Liver (tissue), 9 donors: Measurements from ENCODE around the gene CCDC116. TPM values are rescaled to one million over a fixed set of nuclear protein-coding genes. Genes with fewer than 3 reads are reported as not detected.
"Not testable (repeated sequence)": the region's sequence is repeated elsewhere in the genome, so short reads cannot be mapped to it uniquely, and the experiment has no call there.

Experiments
- DNase-seq: peaks from one replicate; pipeline ENCODE4 v3.0.0-alpha.2; 2017; ENCODE audit warnings: low spot score
- H3K27ac ChIP-seq, 2 donors: one replicate each; pipeline ENCODE4 v1.7.0; 2013; ENCODE audit warnings: inconsistent platforms in 2 of 2, low read length in 2 of 2, control low read depth in 1 of 2, low read depth in 1 of 2, mild to moderate bottlenecking in 1 of 2
- H3K27me3 ChIP-seq, 4 donors: one replicate each; pipeline versions ENCODE4 v1.6.1 to v1.7.0; 2013; ENCODE audit warnings: low read length in 3 of 4, inconsistent platforms in 1 of 4, mild to moderate bottlenecking in 1 of 4, moderate library complexity in 1 of 4; ENCODE audit not compliant: control insufficient read depth in 4 of 4, insufficient read depth in 4 of 4
- H3K36me3 ChIP-seq, 4 donors: one replicate each; pipeline versions ENCODE4 v1.6.1 to v1.7.0; 2013; ENCODE audit warnings: low read length in 3 of 4, mild to moderate bottlenecking in 3 of 4, low read depth in 1 of 4, moderate library complexity in 1 of 4; ENCODE audit not compliant: control insufficient read depth in 4 of 4, insufficient read depth in 3 of 4
- H3K4me1 ChIP-seq, 4 donors: one replicate each; pipeline versions ENCODE4 v1.6.1 to v1.7.0; 2013; ENCODE audit warnings: low read length in 3 of 4, mild to moderate bottlenecking in 3 of 4, moderate library complexity in 1 of 4; ENCODE audit not compliant: control insufficient read depth in 4 of 4, insufficient read depth in 4 of 4
- H3K4me3 ChIP-seq, 3 donors: one replicate each; pipeline versions ENCODE4 v1.6.1 to v1.7.0; 2013; ENCODE audit warnings: low read length in 3 of 3, control low read depth in 1 of 3, low read depth in 1 of 3, mild to moderate bottlenecking in 1 of 3
- H3K9ac ChIP-seq, 2 donors: one replicate each; pipeline ENCODE4 v1.7.0; 2013; ENCODE audit warnings: low read length in 2 of 2, mild to moderate bottlenecking in 2 of 2, moderate library complexity in 2 of 2, control low read depth in 1 of 2, low read depth in 1 of 2
- H3K9me3 ChIP-seq, 4 donors: one replicate each; pipeline versions ENCODE4 v1.6.1 to v1.7.0; 2013; ENCODE audit warnings: low read length in 3 of 4; ENCODE audit not compliant: control insufficient read depth in 4 of 4
- ATF3 ChIP-seq: IDR thresholded peaks from 2 replicates; pipeline ENCODE4 v1.6.1; 2016; ENCODE audit warnings: antibody characterized with exemption
- CTCF ChIP-seq: fragments of 150-350 bp; IDR thresholded peaks from 2 replicates; pipeline ENCODE4 v1.5.1; 2017; ENCODE audit warnings: improper control_type of control experiment, low read depth, low read length; ENCODE audit not compliant: missing input control
- FOXA1 ChIP-seq: IDR thresholded peaks from 2 replicates; pipeline ENCODE4 v1.6.1; 2016; ENCODE audit warnings: antibody characterized with exemption
- FOXA2 ChIP-seq: IDR thresholded peaks from 2 replicates; pipeline ENCODE4 v1.6.1; 2016; ENCODE audit warnings: antibody characterized with exemption
- HNF4A ChIP-seq, 2 donors: conservative IDR thresholded peaks; 2 replicates each; pipeline ENCODE4 v1.6.1; 2016; ENCODE audit warnings: antibody characterized with exemption in 2 of 2, mild to moderate bottlenecking in 2 of 2
- HNF4G ChIP-seq: IDR thresholded peaks from 2 replicates; pipeline ENCODE4 v1.6.1; 2016; ENCODE audit warnings: antibody characterized with exemption
- JUND ChIP-seq, 2 donors: IDR thresholded peaks; 2 replicates each; pipeline ENCODE4 v1.6.1; 2016; ENCODE audit warnings: antibody characterized with exemption in 2 of 2
- NR2F2 ChIP-seq: IDR thresholded peaks from 2 replicates; pipeline ENCODE4 v1.6.1; 2016; ENCODE audit warnings: antibody characterized with exemption
- RAD21 ChIP-seq, 2 donors: IDR thresholded peaks; 2 replicates each; pipeline ENCODE4 v1.6.1; 2016; ENCODE audit warnings: antibody characterized with exemption in 2 of 2, mild to moderate bottlenecking in 2 of 2
- RXRA ChIP-seq, 2 donors: IDR thresholded peaks; 2 replicates each; pipeline ENCODE4 v1.6.1; 2017 to 2018; ENCODE audit warnings: antibody characterized with exemption in 2 of 2, mild to moderate bottlenecking in 1 of 2
- SP1 ChIP-seq: IDR thresholded peaks from 2 replicates; pipeline ENCODE4 v1.6.1; 2018; ENCODE audit warnings: antibody characterized with exemption, mild to moderate bottlenecking
- TAF1 ChIP-seq: conservative IDR thresholded peaks from 2 replicates; pipeline ENCODE4 v1.6.1; 2016; ENCODE audit warnings: antibody characterized with exemption, mild to moderate bottlenecking
- YY1 ChIP-seq: IDR thresholded peaks from 2 replicates; pipeline ENCODE4 v1.6.1; 2016; ENCODE audit warnings: antibody characterized with exemption, mild to moderate bottlenecking
- ZBTB33 ChIP-seq: IDR thresholded peaks from 2 replicates; pipeline ENCODE4 v1.6.1; 2016; ENCODE audit warnings: antibody characterized with exemption
- WGBS: extraction: QIAGEN DNeasy Blood & Tissue Kit; methylation state at CpG from one replicate; pipeline ENCODE4 v1.1.7; 2013; 5-methylcytosine and 5-hydroxymethylcytosine counted together
- polyA plus RNA-seq, 2 donors: library from polyadenylated mRNA; stranded (reverse) in 1 of 2; unstranded in 1 of 2; fragments of 200-250 nt in 1 of 2; fragments of >200 nt in 1 of 2; fragmentation: Nextera tagmentation in 1 of 2; extraction: Ambion mirVana in 1 of 2; gene quantifications; one replicate each; pipeline versions ENCODE4 v1.2.1 to v1.2.3, GENCODE V29; 2013 to 2015
- total RNA-seq, 2 donors: library from RNA; depleted of rRNA; stranded (reverse); fragments of >200 nt; gene quantifications; one replicate each; pipeline ENCODE4 v1.2.3, GENCODE V29; 2014
- TF ChIP-seq, protein P1 (sequence below): IDR thresholded peaks from 2 replicates; pipeline ENCODE4 v1.6.1; 2016; ENCODE audit warnings: antibody characterized with exemption, mild to moderate bottlenecking
- donor health status: healthy.
- donor health status: healthy.
- donor health status: healthy.
- donor health status: healthy.
- donor health status: healthy.

CCDC116 gene
- total and polyA plus RNA-seq, 4 donors: 0.05 to 0.08 (median 0.05) TPM; not detected in 1

- TF ChIP-seq NR2F2 (no peak), HNF4G (no peak), SP1 (no peak), JUND (IDR thresholded peaks at IDR 0.05) (no peak), RAD21 (IDR thresholded peaks at IDR 0.05) (no peak), ZBTB33 (no peak), TAF1 (no peak)
Observed at GRCh38 chr22:21634844-21635243, 2.3 kb downstream of the CCDC116 start (continued).

GRCh38 chr22:21635771-21636510 lies 3.4 kb downstream of the CCDC116 start:
- no peak overlapping the region for H3K4me3 ChIP-seq
- H3K9ac ChIP-seq: no peak overlapping the region
- H3K36me3 ChIP-seq: no peaks in the 10 kb centered on the region
- H3K27ac ChIP-seq: no peak overlapping the region
- no peaks in the 10 kb centered on the region for H3K9me3 ChIP-seq
- 88% methylated on average over 15 of the region's 15 CpGs for WGBS
- no peaks in the 10 kb centered on the region for H3K27me3 ChIP-seq
- peaks cover 0 to 3% (median 3%) of the 10 kb centered on the region in 4 donors for H3K4me1 ChIP-seq
- DNase-seq: no peak
- TF ChIP-seq FOXA2 (no peak), HNF4A (conservative IDR thresholded peaks at IDR 0.05) (no peak)

DNA sequence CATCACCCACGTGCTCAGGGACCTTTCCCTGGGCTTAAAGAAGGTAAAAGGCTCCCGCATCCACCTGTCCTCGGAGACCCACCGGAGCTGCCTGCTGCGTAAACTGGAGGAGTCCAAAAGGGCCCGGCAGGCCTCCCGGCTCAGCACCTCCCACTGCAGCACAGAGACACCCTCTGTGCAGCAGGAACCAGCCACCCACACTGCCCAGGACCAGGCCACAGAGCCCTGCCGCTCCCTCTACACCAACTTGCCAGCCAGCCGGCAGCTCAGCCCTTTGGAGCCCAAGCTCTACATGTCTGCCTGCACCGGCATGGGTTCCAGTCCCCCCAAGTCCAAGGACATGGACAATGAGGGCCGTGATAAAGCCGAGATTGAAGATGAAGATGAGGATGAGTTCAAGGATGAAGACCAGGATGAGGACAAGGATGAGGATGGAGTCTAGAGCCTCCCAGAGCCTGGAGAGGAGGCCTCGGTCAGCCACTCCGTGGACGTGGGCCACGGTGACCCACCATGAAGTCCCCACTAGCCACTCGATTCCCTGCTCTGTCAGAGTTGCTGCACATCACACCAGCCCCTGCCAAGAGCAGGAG lies 4.2 kb downstream of the CCDC116 start:
- TF ChIP-seq YY1: no peak
- TF ChIP-seq, protein P1, sequence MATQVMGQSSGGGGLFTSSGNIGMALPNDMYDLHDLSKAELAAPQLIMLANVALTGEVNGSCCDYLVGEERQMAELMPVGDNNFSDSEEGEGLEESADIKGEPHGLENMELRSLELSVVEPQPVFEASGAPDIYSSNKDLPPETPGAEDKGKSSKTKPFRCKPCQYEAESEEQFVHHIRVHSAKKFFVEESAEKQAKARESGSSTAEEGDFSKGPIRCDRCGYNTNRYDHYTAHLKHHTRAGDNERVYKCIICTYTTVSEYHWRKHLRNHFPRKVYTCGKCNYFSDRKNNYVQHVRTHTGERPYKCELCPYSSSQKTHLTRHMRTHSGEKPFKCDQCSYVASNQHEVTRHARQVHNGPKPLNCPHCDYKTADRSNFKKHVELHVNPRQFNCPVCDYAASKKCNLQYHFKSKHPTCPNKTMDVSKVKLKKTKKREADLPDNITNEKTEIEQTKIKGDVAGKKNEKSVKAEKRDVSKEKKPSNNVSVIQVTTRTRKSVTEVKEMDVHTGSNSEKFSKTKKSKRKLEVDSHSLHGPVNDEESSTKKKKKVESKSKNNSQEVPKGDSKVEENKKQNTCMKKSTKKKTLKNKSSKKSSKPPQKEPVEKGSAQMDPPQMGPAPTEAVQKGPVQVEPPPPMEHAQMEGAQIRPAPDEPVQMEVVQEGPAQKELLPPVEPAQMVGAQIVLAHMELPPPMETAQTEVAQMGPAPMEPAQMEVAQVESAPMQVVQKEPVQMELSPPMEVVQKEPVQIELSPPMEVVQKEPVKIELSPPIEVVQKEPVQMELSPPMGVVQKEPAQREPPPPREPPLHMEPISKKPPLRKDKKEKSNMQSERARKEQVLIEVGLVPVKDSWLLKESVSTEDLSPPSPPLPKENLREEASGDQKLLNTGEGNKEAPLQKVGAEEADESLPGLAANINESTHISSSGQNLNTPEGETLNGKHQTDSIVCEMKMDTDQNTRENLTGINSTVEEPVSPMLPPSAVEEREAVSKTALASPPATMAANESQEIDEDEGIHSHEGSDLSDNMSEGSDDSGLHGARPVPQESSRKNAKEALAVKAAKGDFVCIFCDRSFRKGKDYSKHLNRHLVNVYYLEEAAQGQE: no peak
- TF ChIP-seq ZBTB33: no peak
- TF ChIP-seq FOXA1: no peak
- no peak for TF ChIP-seq CTCF
- TF ChIP-seq RXRA (IDR thresholded peaks at IDR 0.05): no peak
- no peak for TF ChIP-seq FOXA2
- no peak for TF ChIP-seq TAF1
- TF ChIP-seq ATF3: no peak
- Histone ChIP-seq H3K4me1 (peaks cover 3 to 11% (median 3%) of the 10 kb centered on the region in 4 donors), H3K27me3 (no peaks in the 10 kb centered on the region), H3K9ac (no peak overlapping the region), H3K36me3 (no peaks in the 10 kb centered on the region), H3K4me3 (no peak overlapping the region), H3K27ac (no peak overlapping the region), H3K9me3 (no peaks in the 10 kb centered on the region)
- WGBS: 93% methylated on average over 17 of the region's 17 CpGs
- DNase-seq: no peak

DNA sequence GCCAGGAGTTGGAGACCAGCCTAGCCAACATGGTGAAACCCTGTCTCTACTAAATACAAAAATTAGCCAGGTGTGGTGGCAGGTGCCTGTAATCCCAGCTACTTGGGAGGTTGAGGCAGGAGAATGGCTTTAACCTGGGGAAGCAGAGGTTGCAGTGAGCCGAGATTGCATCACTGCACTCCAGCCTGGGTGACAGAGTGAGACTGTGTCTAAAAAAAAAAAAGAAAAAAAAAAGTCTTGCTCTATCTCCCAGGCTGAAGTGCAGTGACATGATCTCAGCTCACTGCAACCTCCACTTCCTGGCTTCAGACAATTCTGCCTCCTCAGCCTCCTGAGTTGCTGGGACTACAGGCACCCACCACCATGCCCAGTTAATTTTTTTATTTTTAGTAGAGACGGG lies 4.9 kb downstream of the CCDC116 start:
- 80% methylated on average over 2 of the region's 2 CpGs for WGBS
- H3K4me1 ChIP-seq: peaks cover 3 to 15% (median 5%) of the 10 kb centered on the region in 4 donors
- not testable (repeated sequence) for H3K27ac ChIP-seq, H3K36me3 ChIP-seq, DNase-seq, H3K9ac ChIP-seq, H3K27me3 ChIP-seq, H3K4me3 ChIP-seq, H3K9me3 ChIP-seq
